ENCODE data around the gene MCOLN1.
A peak's percentile ranks its signal among the peaks of the same experiment; 100 is the strongest.

The MCOLN1 gene

DNA sequence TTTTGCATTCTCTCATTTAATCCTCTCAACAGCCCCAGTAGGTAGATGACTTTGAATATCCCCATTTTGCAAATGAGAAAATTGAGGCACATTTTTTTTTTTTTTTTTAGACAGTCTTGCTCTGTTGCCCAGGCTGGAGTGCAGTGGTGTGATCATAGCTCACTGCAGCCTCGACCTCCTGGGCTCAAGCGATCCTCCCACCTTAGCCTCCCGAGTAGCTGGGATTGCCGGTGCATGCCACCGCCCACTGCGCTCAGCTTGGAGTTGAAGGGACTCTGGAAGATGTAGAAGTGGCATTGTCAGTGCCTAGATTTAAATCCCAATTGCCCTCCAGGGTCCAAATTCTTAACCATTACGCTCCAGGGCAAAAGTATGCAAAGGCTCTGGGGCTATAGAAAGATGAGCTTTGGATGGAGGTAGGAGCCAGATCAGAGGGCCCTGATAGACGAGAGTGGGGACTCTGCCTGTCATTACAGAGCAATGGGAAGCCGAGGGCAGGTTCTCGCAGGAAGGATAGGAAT is 813 bp upstream of the MCOLN1 start:
- Histone ChIP-seq H3K9me3 (ENCODE audit: control insufficient read depth, low read length) (no peaks in the 10 kb centered on the region), H3K9ac (no peak overlapping the region), H3K27me3 (ENCODE audit: control insufficient read depth, insufficient read depth, low read length) (no peaks in the 10 kb centered on the region), H3K4me3 (ENCODE audit: low read depth, low read length) (no peak overlapping the region), H3K4me2 (ENCODE audit: low read length) (peak overlapping the region; percentile 95), H3K79me2 (peaks cover 2% of the 10 kb centered on the region), H2AFZ (peak overlapping the region; percentile 80), H3K27ac (peak overlapping the region; percentile 43), H3K36me3 (ENCODE audit: control insufficient read depth, insufficient read depth, low read length) (no peaks in the 10 kb centered on the region), H3K4me1 (peaks cover 10% of the 10 kb centered on the region)
- TF ChIP-seq CTCF (IDR thresholded peaks at IDR 0.05) = no peak

GRCh38 chr19:7522923-7523667 is 671 bp downstream of the MCOLN1 start:
- Histone ChIP-seq H3K4me2 (ENCODE audit: low read length) (peak overlapping the region; percentile 95), H3K4me3 (ENCODE audit: low read depth, low read length) (peak overlapping the region; percentile 86), H3K27me3 (ENCODE audit: control insufficient read depth, insufficient read depth, low read length) (no peaks in the 10 kb centered on the region), H3K27ac (no peak overlapping the region), H3K36me3 (ENCODE audit: control insufficient read depth, insufficient read depth, low read length) (no peaks in the 10 kb centered on the region), H2AFZ (peak overlapping the region; percentile 80), H3K9me3 (ENCODE audit: control insufficient read depth, low read length) (no peaks in the 10 kb centered on the region), H3K4me1 (peaks cover 10% of the 10 kb centered on the region), H3K79me2 (peaks cover 2% of the 10 kb centered on the region), H3K9ac (no peak overlapping the region)
- no peak for TF ChIP-seq CTCF (IDR thresholded peaks at IDR 0.05)

DNA sequence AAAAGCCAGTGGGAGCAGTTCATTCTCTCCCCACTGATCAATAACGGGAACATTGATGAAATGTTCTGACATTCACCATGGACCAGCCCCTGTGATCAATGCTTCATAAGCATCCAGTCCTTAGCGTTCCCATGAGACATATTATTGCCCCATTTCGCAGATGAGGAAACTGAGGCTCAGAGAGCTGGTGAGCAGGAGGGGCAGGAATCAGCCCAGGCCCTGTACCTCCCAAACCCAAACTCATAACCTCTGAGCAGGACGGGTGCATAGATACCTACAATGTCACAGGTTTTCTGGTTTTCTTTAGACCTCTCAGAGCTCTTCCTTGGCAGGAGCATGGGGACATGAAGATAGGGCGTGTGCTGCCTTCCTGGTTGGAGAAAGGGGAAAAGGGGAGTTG is 2.1 kb downstream of the MCOLN1 start:
- H3K79me2 ChIP-seq = peaks cover 2% of the 10 kb centered on the region
- H3K27me3 ChIP-seq (ENCODE audit: control insufficient read depth, insufficient read depth, low read length) = no peaks in the 10 kb centered on the region
- H3K9ac ChIP-seq = no peak overlapping the region
- no peak overlapping the region for H3K4me3 ChIP-seq (ENCODE audit: low read depth, low read length)
- no peak for TF ChIP-seq CTCF (IDR thresholded peaks at IDR 0.05)
- H3K27ac ChIP-seq = no peak overlapping the region
- H3K9me3 ChIP-seq (ENCODE audit: control insufficient read depth, low read length) = no peaks in the 10 kb centered on the region
- H3K4me1 ChIP-seq = peaks cover 10% of the 10 kb centered on the region
- H3K36me3 ChIP-seq (ENCODE audit: control insufficient read depth, insufficient read depth, low read length) = no peaks in the 10 kb centered on the region
- no peak overlapping the region for H2AFZ ChIP-seq
- no peak overlapping the region for H3K4me2 ChIP-seq (ENCODE audit: low read length)

DNA sequence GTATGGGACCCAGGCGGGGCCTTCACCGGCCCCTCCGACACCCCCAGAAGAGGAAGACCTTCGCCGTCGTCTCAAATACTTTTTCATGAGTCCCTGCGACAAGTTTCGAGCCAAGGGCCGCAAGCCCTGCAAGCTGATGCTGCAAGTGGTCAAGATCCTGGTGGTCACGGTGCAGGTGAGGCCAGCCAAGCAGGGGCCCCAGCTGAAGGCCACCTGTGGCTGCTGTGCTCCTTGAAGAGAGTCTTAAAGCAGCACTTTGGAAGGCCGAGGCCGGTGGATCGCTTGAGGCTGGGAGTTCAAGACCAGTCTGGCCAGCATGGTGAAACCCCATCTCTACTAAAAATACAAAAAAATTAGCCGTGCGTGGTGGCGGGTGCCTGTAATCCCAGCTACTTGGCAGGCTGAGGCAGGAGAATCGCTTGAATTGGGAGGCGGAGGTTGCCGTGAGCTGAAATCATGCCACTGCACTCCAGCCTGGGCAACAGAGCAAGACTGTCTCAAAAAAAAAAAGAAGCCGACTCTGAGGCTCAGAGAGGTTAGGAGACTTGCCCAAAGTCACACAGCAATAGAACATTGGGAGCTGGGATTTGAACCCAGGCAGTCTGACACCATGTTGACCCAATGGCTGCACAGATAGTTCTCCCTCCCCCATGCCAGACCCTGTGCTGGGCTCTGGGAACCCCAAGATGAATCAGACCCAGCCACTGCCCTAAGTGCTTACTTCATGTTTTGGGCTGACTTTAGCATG is 2.7 kb downstream of the MCOLN1 start:
- TF ChIP-seq CTCF (IDR thresholded peaks at IDR 0.05) = no peak
- Histone ChIP-seq H3K4me1 (peaks cover 10% of the 10 kb centered on the region), H3K4me2 (ENCODE audit: low read length) (no peak overlapping the region), H3K27me3 (ENCODE audit: control insufficient read depth, insufficient read depth, low read length) (no peaks in the 10 kb centered on the region), H3K79me2 (peaks cover 2% of the 10 kb centered on the region), H3K27ac (no peak overlapping the region), H2AFZ (no peak overlapping the region), H3K9ac (no peak overlapping the region), H3K4me3 (ENCODE audit: low read depth, low read length) (no peak overlapping the region), H3K9me3 (ENCODE audit: control insufficient read depth, low read length) (no peaks in the 10 kb centered on the region), H3K36me3 (ENCODE audit: control insufficient read depth, insufficient read depth, low read length) (no peaks in the 10 kb centered on the region)

Data from parathyroid adenoma (tissue), 2 donors.